NB4 (cell line): ENCODE measurements around the gene ASB6.

ENCODE experiments used
- CTCF ChIP-seq: IDR thresholded peaks from one replicate; pipeline ENCODE4 v1.5.1; 2012; ENCODE audit warnings: low read depth, low read length
- POLR2A ChIP-seq: IDR thresholded peaks from 2 replicates; pipeline ENCODE4 v1.6.1; 2011; ENCODE audit warnings: mild to moderate bottlenecking; ENCODE audit not compliant: insufficient read length; ENCODE audit errors: extremely low read depth

- TF ChIP-seq CTCF (no peak), POLR2A (no peak)
Observed at GRCh38 chr9:129665814-129666520, 24.0 kb upstream of the ASB6 start.
